Nephron progenitor cell (in vitro differentiated cells): ENCODE data around the gene CGREF1.
A peak's percentile ranks its signal among the peaks of the same experiment; 100 is the strongest.
"Not testable (repeated sequence)": the region's sequence is repeated elsewhere in the genome, so short reads cannot be mapped to it uniquely, and the experiment has no call there.

Experiments used
- DNase-seq: peaks from one replicate; pipeline ENCODE4 v3.0.0; 2021
- H3K27ac Mint-ChIP-seq: 2 replicates; pipeline ENCODE4 v1.8.0; 2021; ENCODE audit warnings: mild to moderate bottlenecking, moderate library complexity, mixed read lengths
- H3K27me3 Mint-ChIP-seq: 2 replicates; pipeline ENCODE4 v1.8.0; 2021; ENCODE audit warnings: mild to moderate bottlenecking, low read depth, mixed read lengths; ENCODE audit not compliant: poor library complexity
- H3K36me3 Mint-ChIP-seq: 2 replicates; pipeline ENCODE4 v1.8.0; 2021; ENCODE audit warnings: low read depth, mixed read lengths
- H3K4me1 Mint-ChIP-seq: 2 replicates; pipeline ENCODE4 v1.8.0; 2021; ENCODE audit warnings: mixed read lengths
- H3K4me3 Mint-ChIP-seq: 2 replicates; pipeline ENCODE4 v1.8.0; 2021; ENCODE audit warnings: mild to moderate bottlenecking, moderate library complexity, mixed read lengths
- H3K9me3 Mint-ChIP-seq: 2 replicates; pipeline ENCODE4 v1.8.0; 2021; ENCODE audit warnings: mild to moderate bottlenecking, moderate library complexity, mixed read lengths
- CTCF ChIP-seq: fragments of 200-600 bp; sonication (generic); IDR thresholded peaks from 2 replicates; pipeline ENCODE4 v1.5.0; 2021; ENCODE audit warnings: antibody characterized with exemption

CGREF1 gene

GRCh38 chr2:27080140-27080469 is 38.8 kb downstream of the CGREF1 start:
- H3K27me3 Mint-ChIP-seq = peaks cover under 1% of the 10 kb centered on the region
- no peaks in the 10 kb centered on the region for H3K9me3 Mint-ChIP-seq
- peak overlapping the region; percentile 64 for H3K4me3 Mint-ChIP-seq
- peak overlapping the region; percentile 72 for H3K27ac Mint-ChIP-seq
- peaks cover 72% of the 10 kb centered on the region for H3K4me1 Mint-ChIP-seq
- H3K36me3 Mint-ChIP-seq = no peaks in the 10 kb centered on the region
- TF ChIP-seq CTCF = no peak
- no peak for DNase-seq

GRCh38 chr2:27079233-27080139 is 39.4 kb downstream of the CGREF1 start:
- no peak overlapping the region for H3K27ac Mint-ChIP-seq
- TF ChIP-seq CTCF = no peak
- no peaks in the 10 kb centered on the region for H3K9me3 Mint-ChIP-seq
- H3K27me3 Mint-ChIP-seq = no peaks in the 10 kb centered on the region
- no peaks in the 10 kb centered on the region for H3K36me3 Mint-ChIP-seq
- peaks cover 78% of the 10 kb centered on the region for H3K4me1 Mint-ChIP-seq
- H3K4me3 Mint-ChIP-seq = peak overlapping the region; percentile 64
- DNase-seq = no peak

GRCh38 chr2:27078267-27079194 is 40.4 kb downstream of the CGREF1 start, which contains the start of gene EMILIN1:
Gene EMILIN1 (plus strand): TSS chr2:27078615. CDS start chr2:27079066, 451 bp downstream.
- peaks cover 82% of the 10 kb centered on the region for H3K4me1 Mint-ChIP-seq
- no peaks in the 10 kb centered on the region for H3K27me3 Mint-ChIP-seq
- DNase-seq = peak; percentile 73
- peak within 1 kb of the TSS; percentile 80 for H3K4me3 Mint-ChIP-seq
- no peaks in the 10 kb centered on the region for H3K36me3 Mint-ChIP-seq
- TF ChIP-seq CTCF = no peak
- peak within 1 kb of the TSS; percentile 98 for H3K27ac Mint-ChIP-seq
- no peaks in the 10 kb centered on the region for H3K9me3 Mint-ChIP-seq

- Mint-ChIP-seq H3K27me3 (no peaks in the 10 kb centered on the region), H3K4me1 (peaks cover 89% of the 10 kb centered on the region), H3K4me3 (peak overlapping the region; percentile 16), H3K36me3 (no peaks in the 10 kb centered on the region), H3K9me3 (no peaks in the 10 kb centered on the region), H3K27ac (peak overlapping the region; percentile 88)
- DNase-seq = no peak
- no peak for TF ChIP-seq CTCF
These were observed 41.7 kb downstream of the CGREF1 start for GRCh38 chr2:27077231-27077630.

GRCh38 chr2:27076323-27076722 is 42.6 kb downstream of the CGREF1 start:
- no peak for TF ChIP-seq CTCF
- Mint-ChIP-seq H3K27ac (no peak overlapping the region), H3K27me3 (no peaks in the 10 kb centered on the region), H3K4me1 (peaks cover 86% of the 10 kb centered on the region), H3K4me3 (no peak overlapping the region), H3K36me3 (no peaks in the 10 kb centered on the region), H3K9me3 (no peaks in the 10 kb centered on the region)
- DNase-seq = no peak

GRCh38 chr2:27075566-27075871 is 43.4 kb downstream of the CGREF1 start:
- not testable (repeated sequence) for H3K27ac Mint-ChIP-seq, DNase-seq, H3K9me3 Mint-ChIP-seq, H3K4me3 Mint-ChIP-seq, H3K36me3 Mint-ChIP-seq, H3K27me3 Mint-ChIP-seq
- peaks cover 86% of the 10 kb centered on the region for H3K4me1 Mint-ChIP-seq
